Measurements from ENCODE around the gene RAD54L. TPM values are rescaled to one million over a fixed set of nuclear protein-coding genes. Genes with fewer than 3 reads are reported as not detected.
"Not testable (repeated sequence)": the region's sequence is repeated elsewhere in the genome, so short reads cannot be mapped to it uniquely, and the experiment has no call there.

RAD54L gene
- total RNA-seq, 6 experiments from 2014 or later = 3.8 to 10.9 (median 8.3) TPM

DNA sequence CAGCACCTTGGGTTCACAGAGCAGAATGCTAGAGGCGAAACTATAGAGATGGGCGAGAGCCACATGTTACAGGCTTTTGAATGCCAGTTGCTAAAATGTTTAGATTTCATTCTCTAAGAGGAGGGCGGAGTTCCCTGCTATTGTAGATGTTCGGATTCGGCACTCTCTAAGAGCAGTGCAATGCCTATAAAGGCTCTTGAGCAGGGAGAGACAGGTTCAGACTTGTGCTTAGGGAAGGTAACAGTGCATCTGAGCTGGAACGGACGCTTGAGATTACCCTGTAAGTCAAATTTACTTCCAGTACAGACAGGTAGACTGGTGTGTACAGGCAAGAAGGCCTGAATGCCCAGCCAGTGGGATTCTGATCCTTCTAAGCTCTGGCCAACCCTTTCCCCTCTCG is 29.1 kb upstream of the RAD54L start:
- Mint-ChIP-seq H3K36me3 (ENCODE audit: low read depth) (no peaks in the 10 kb centered on the region; the same call in 1 of the 2 replicates), H3K4me1 (ENCODE audit: low read depth) (peaks cover 4% of the 10 kb centered on the region), H3K27me3 (ENCODE audit: insufficient read depth) (no peaks in the 10 kb centered on the region; the same call in 1 of the 2 replicates), H3K4me3 (no peak overlapping the region), H3K27ac (no peak overlapping the region), H3K9me3 (no peaks in the 10 kb centered on the region)
- DNase-seq = no peak
- TF ChIP-seq, protein P1, sequence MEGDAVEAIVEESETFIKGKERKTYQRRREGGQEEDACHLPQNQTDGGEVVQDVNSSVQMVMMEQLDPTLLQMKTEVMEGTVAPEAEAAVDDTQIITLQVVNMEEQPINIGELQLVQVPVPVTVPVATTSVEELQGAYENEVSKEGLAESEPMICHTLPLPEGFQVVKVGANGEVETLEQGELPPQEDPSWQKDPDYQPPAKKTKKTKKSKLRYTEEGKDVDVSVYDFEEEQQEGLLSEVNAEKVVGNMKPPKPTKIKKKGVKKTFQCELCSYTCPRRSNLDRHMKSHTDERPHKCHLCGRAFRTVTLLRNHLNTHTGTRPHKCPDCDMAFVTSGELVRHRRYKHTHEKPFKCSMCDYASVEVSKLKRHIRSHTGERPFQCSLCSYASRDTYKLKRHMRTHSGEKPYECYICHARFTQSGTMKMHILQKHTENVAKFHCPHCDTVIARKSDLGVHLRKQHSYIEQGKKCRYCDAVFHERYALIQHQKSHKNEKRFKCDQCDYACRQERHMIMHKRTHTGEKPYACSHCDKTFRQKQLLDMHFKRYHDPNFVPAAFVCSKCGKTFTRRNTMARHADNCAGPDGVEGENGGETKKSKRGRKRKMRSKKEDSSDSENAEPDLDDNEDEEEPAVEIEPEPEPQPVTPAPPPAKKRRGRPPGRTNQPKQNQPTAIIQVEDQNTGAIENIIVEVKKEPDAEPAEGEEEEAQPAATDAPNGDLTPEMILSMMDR (IDR thresholded peaks at IDR 0.05) = no peak

DNA sequence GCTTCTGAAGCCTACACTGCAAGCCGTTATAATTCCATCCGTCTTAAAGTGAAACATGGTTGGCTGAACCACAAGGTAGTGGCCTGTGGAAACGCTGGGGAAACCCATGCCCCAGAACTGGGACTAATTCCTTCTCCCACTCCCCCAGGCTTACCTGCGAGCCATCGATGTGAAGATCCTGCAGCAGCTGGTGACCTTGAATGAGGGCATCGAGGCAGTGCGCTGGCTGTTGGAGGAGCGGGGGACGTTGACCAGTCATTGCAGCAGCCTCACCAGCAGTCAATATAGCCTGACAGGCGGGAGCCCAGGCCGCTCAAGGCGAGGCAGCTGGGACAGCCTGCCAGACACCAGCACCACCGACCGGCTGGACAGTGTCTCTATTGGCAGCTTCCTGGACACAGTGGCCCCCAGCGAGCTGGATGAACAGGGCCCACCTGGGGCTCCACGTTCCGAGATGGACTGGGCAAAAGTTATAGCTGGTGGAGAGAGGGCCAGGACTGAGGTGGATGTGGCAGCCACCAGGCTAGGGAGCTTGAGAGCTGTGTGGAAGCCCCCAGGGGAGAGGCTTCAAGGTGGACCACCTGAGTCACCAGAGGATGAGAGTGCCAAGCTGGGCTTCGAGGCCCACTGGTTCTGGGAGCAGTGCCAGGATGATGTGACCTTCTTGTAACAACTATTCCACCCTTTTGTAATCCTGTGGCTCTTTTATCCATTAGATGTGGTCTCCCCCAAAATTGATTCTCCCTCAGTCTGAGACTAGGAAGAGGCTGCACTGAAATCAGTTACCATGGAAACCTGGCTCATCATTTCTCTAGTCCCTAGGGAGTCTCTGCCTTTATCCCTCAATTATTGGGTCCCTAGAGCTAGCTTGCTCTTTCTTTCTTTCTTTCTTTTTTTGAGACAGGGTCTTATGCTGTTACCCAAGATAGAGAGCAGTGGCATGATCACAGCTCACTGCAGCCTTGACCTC is 27.7 kb upstream of the RAD54L start:
- H3K36me3 Mint-ChIP-seq (ENCODE audit: low read depth) = no peaks in the 10 kb centered on the region; the same call in 1 of the 2 replicates
- H3K9me3 Mint-ChIP-seq = no peaks in the 10 kb centered on the region
- no peak for DNase-seq
- no peak overlapping the region for H3K4me3 Mint-ChIP-seq
- TF ChIP-seq, protein P1 (IDR thresholded peaks at IDR 0.05) = no peak
- H3K4me1 Mint-ChIP-seq (ENCODE audit: low read depth) = peaks cover 11% of the 10 kb centered on the region
- H3K27me3 Mint-ChIP-seq (ENCODE audit: insufficient read depth) = no peaks in the 10 kb centered on the region; the same call in 1 of the 2 replicates
- no peak overlapping the region; the same call in 1 of the 2 replicates for H3K27ac Mint-ChIP-seq

- H3K27ac Mint-ChIP-seq = no peak overlapping the region
- no peaks in the 10 kb centered on the region; the same call in 1 of the 2 replicates for H3K36me3 Mint-ChIP-seq (ENCODE audit: low read depth)
- peaks cover 2% of the 10 kb centered on the region; the same call in 1 of the 2 replicates for H3K27me3 Mint-ChIP-seq (ENCODE audit: insufficient read depth)
- TF ChIP-seq, protein P1 (IDR thresholded peaks at IDR 0.05) = no peak
- no peak for DNase-seq
- peaks cover 11% of the 10 kb centered on the region for H3K4me1 Mint-ChIP-seq (ENCODE audit: low read depth)
- H3K9me3 Mint-ChIP-seq = no peaks in the 10 kb centered on the region
- no peak overlapping the region for H3K4me3 Mint-ChIP-seq
Measured at GRCh38 chr1:46220808-46221207, 26.8 kb upstream of the RAD54L start.

DNA sequence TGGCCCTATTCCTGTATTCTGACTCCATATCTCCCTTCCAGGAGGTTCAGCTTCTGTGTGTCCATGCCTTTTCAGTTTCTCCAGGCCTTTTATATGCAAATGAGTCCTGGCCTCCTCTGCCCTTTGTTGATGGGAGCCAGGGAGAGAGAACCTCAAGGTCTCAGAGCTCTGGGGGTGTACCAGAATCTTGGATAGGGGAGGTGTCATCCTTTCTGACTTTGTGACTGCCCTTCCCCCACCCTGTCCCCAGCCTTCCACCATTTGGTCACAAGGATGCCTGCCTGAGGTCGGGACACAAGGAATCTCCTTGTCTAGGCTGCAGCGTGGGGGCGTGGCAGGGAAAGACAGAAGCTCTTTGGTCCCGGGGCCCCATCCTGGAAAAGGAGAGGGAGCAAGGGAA is 25.8 kb upstream of the RAD54L start:
- no peak overlapping the region for H3K27ac Mint-ChIP-seq
- TF ChIP-seq, protein P1 (IDR thresholded peaks at IDR 0.05) = no peak
- no peaks in the 10 kb centered on the region; the same call in 1 of the 2 replicates for H3K36me3 Mint-ChIP-seq (ENCODE audit: low read depth)
- no peak for DNase-seq
- H3K9me3 Mint-ChIP-seq = no peaks in the 10 kb centered on the region
- peaks cover 4% of the 10 kb centered on the region; the same call in 1 of the 2 replicates for H3K27me3 Mint-ChIP-seq (ENCODE audit: insufficient read depth)
- H3K4me1 Mint-ChIP-seq (ENCODE audit: low read depth) = peaks cover 11% of the 10 kb centered on the region
- H3K4me3 Mint-ChIP-seq = no peak overlapping the region

DNA sequence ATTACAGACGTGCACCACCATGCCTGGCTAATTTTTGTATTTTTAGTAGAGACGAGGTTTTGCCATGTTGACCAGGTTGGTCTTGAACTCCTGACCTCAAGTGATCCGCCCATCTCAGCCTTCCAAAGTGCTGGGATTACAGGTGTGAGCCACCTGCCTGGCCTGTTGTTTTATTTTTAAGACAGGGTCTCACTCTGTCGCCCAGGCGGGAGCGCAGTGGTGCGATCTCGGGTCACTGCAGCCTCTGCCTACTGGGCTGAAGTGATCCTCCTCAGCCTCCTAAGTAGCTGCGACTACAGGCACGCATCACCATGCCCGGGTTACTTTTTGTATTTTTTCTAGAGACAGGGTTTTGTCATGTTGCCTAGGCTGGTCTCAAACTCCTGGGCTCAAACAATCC is 24.5 kb upstream of the RAD54L start:
- not testable (repeated sequence) for H3K27ac Mint-ChIP-seq; DNase-seq; H3K36me3 Mint-ChIP-seq (ENCODE audit: low read depth); H3K9me3 Mint-ChIP-seq; H3K4me3 Mint-ChIP-seq; H3K27me3 Mint-ChIP-seq (ENCODE audit: insufficient read depth)
- H3K4me1 Mint-ChIP-seq (ENCODE audit: low read depth) = peaks cover 11% of the 10 kb centered on the region

DNA sequence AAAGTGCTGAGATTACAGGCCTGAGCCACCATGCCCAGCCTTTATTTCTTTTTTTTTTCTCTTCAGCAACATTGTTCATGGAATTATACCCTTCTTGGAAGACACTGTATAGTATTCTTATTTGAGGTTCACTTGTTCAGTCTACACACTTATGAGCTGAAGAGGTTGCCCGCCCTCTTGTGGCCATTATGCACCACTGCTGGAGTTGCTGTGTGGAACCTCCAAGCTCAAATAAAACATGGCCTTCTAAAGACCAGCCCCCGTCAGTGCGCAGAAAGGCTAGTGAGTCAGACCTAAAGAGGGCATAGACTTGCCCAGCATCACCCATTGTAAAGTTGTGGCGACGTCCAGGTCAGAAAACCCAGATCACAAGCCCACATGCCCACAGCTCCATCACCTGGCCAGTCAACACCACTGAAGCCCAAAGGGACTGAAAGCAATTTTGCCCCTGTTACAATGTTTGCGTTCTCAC is 24.1 kb upstream of the RAD54L start:
- H3K9me3 Mint-ChIP-seq = no peaks in the 10 kb centered on the region
- peak overlapping the region; percentile 69 for H3K27ac Mint-ChIP-seq
- peaks cover 4% of the 10 kb centered on the region; the same call in 1 of the 2 replicates for H3K27me3 Mint-ChIP-seq (ENCODE audit: insufficient read depth)
- peak; percentile 83 for DNase-seq
- no peaks in the 10 kb centered on the region; the same call in 1 of the 2 replicates for H3K36me3 Mint-ChIP-seq (ENCODE audit: low read depth)
- TF ChIP-seq, protein P1 (IDR thresholded peaks at IDR 0.05) = peak; percentile 96
- peaks cover 11% of the 10 kb centered on the region for H3K4me1 Mint-ChIP-seq (ENCODE audit: low read depth)
- H3K4me3 Mint-ChIP-seq = peak overlapping the region; percentile 33; the same call in 1 of the 2 replicates
